DND-41 (cell line): Measurements from ENCODE around the gene ANKRD28.

ENCODE experiments used
- ATAC-seq: fragments of 200-7000 bp; cut with Tn5 transposase; 3 replicates; pipeline ENCODE4 v1.9.1; 2021; ENCODE audit warnings: low read depth; ENCODE audit not compliant: insufficient read depth
- DNase-seq: peaks from one replicate; pipeline ENCODE4 v3.0.0-alpha.2; 2020
- H2AFZ ChIP-seq: 2 replicates; pipeline ENCODE4 v1.6.0; 2012; ENCODE audit warnings: low read depth, low read length
- H3K27ac ChIP-seq: 2 replicates; pipeline ENCODE4 v1.5.1; 2012; ENCODE audit warnings: low read length, inconsistent platforms
- H3K27me3 ChIP-seq: fragments of 200-600 bp; sonication (generic); 2 replicates; pipeline ENCODE4 v1.6.0; 2012; ENCODE audit warnings: low read length, mild to moderate bottlenecking, inconsistent platforms; ENCODE audit not compliant: insufficient read depth, poor library complexity
- H3K36me3 ChIP-seq: 2 replicates; pipeline ENCODE4 v1.5.1; 2012; ENCODE audit warnings: low read length, inconsistent platforms; ENCODE audit not compliant: insufficient read depth
- H3K4me1 ChIP-seq: 2 replicates; pipeline ENCODE4 v1.5.1; 2012; ENCODE audit warnings: mild to moderate bottlenecking, low read length; ENCODE audit not compliant: insufficient read depth
- H3K4me2 ChIP-seq: 2 replicates; pipeline ENCODE4 v1.6.0; 2012; ENCODE audit warnings: mild to moderate bottlenecking, moderate library complexity, low read length, inconsistent platforms; ENCODE audit not compliant: insufficient read depth
- H3K4me3 ChIP-seq, 2 experiments: fragments of 200-600 bp in 1 of 2; shearing (Covaris generic) in 1 of 2; 2 replicates each; pipeline ENCODE4 v1.5.1; 2012 to 2016; ENCODE audit warnings: inconsistent platforms in 2 of 2, low read length in 2 of 2, mild to moderate bottlenecking in 2 of 2, low read depth in 1 of 2, moderate library complexity in 1 of 2
- H3K79me2 ChIP-seq: 2 replicates; pipeline ENCODE4 v1.6.0; 2012; ENCODE audit warnings: low read length, inconsistent platforms; ENCODE audit not compliant: insufficient read depth
- H3K9ac ChIP-seq: 2 replicates; pipeline ENCODE4 v1.6.0; 2012; ENCODE audit warnings: low read depth, mild to moderate bottlenecking, inconsistent platforms, low read length, moderate library complexity
- H3K9me3 ChIP-seq: 2 replicates; pipeline ENCODE4 v1.5.1; 2012; ENCODE audit warnings: low read length, moderate library complexity, mild to moderate bottlenecking, inconsistent platforms; ENCODE audit not compliant: insufficient read depth, severe bottlenecking
- H4K20me1 ChIP-seq: 2 replicates; pipeline ENCODE4 v1.6.0; 2012; ENCODE audit warnings: low read length; ENCODE audit not compliant: insufficient read depth
- EZH2 ChIP-seq: IDR thresholded peaks from 3 replicates; pipeline ENCODE4 v1.6.1; 2012; ENCODE audit warnings: borderline replicate concordance, low read depth, mild to moderate bottlenecking, moderate library complexity, low read length, inconsistent platforms; ENCODE audit not compliant: severe bottlenecking
- TF ChIP-seq, protein P1 (sequence below): IDR thresholded peaks from 2 replicates; pipeline ENCODE4 v1.5.1; 2012; ENCODE audit warnings: borderline replicate concordance, low read length, moderate library complexity, mild to moderate bottlenecking; ENCODE audit not compliant: poor library complexity, severe bottlenecking; ENCODE audit errors: extremely low read depth

Gene ANKRD28

DNA sequence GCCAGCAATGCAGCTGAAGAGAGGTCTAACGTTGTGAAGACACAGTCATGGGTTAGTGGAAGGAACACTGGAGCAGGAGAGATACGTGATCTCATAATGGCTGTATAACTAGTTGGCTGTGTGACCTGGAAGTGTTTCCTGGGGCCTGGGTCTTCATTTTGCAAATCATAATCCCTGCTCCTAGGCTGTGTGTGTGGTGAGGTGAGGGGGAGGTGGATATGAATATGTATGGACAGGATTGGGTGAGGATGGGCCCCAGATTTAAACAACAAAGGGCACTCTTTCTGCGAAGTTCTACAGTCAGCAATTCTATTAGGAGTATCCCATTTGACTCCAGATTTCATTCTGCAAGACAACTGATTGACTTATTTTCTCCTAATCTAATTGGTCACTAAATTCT lies 41.3 kb downstream of the ANKRD28 start:
- Histone ChIP-seq H3K4me3 (no peak overlapping the region), H4K20me1 (peaks cover 16% of the 10 kb centered on the region; the same call in 1 of the 2 replicates), H3K4me1 (no peaks in the 10 kb centered on the region), H3K9me3 (no peaks in the 10 kb centered on the region), H3K9ac (no peak overlapping the region), H2AFZ (no peak overlapping the region), H3K4me2 (no peak overlapping the region), H3K27ac (no peak overlapping the region), H3K27me3 (no peaks in the 10 kb centered on the region), H3K36me3 (peaks cover 97% of the 10 kb centered on the region), H3K79me2 (peaks cover 91% of the 10 kb centered on the region)
- TF ChIP-seq EZH2: no peak
- TF ChIP-seq, protein P1, sequence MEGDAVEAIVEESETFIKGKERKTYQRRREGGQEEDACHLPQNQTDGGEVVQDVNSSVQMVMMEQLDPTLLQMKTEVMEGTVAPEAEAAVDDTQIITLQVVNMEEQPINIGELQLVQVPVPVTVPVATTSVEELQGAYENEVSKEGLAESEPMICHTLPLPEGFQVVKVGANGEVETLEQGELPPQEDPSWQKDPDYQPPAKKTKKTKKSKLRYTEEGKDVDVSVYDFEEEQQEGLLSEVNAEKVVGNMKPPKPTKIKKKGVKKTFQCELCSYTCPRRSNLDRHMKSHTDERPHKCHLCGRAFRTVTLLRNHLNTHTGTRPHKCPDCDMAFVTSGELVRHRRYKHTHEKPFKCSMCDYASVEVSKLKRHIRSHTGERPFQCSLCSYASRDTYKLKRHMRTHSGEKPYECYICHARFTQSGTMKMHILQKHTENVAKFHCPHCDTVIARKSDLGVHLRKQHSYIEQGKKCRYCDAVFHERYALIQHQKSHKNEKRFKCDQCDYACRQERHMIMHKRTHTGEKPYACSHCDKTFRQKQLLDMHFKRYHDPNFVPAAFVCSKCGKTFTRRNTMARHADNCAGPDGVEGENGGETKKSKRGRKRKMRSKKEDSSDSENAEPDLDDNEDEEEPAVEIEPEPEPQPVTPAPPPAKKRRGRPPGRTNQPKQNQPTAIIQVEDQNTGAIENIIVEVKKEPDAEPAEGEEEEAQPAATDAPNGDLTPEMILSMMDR: no peak
- DNase-seq (no peak), ATAC-seq (no peak; the same call in 2 of the 3 replicates)

DNA sequence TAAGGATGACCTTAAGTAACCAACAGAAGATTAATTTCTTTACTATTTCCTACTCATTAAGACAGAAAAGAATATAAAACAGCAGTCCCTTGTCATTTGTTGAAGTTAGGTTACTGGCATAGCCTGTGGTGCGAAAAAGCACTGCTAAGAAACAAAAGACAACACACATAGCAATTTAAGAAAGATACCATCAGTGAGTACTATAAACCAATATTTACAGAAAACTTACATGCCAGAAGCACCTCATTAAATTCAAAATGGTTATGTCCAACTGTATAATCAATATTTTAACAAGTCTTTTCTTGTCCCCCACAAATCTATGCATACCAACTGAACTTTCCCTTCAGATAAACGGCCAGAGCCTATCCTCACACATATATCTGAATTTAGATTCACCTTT lies 42.0 kb downstream of the ANKRD28 start:
- H3K27ac ChIP-seq: no peak overlapping the region
- H4K20me1 ChIP-seq: peaks cover 16% of the 10 kb centered on the region; the same call in 1 of the 2 replicates
- peaks cover under 1% of the 10 kb centered on the region for H3K9me3 ChIP-seq
- peaks cover 88% of the 10 kb centered on the region for H3K79me2 ChIP-seq
- H3K4me1 ChIP-seq: no peaks in the 10 kb centered on the region
- ATAC-seq (no peak), DNase-seq (no peak)
- H3K36me3 ChIP-seq: peaks cover 97% of the 10 kb centered on the region
- H3K4me2 ChIP-seq: no peak overlapping the region
- H2AFZ ChIP-seq: no peak overlapping the region
- no peak overlapping the region for H3K9ac ChIP-seq
- no peaks in the 10 kb centered on the region for H3K27me3 ChIP-seq
- H3K4me3 ChIP-seq: no peak overlapping the region
- TF ChIP-seq, protein P1: no peak
- TF ChIP-seq EZH2: no peak

DNA sequence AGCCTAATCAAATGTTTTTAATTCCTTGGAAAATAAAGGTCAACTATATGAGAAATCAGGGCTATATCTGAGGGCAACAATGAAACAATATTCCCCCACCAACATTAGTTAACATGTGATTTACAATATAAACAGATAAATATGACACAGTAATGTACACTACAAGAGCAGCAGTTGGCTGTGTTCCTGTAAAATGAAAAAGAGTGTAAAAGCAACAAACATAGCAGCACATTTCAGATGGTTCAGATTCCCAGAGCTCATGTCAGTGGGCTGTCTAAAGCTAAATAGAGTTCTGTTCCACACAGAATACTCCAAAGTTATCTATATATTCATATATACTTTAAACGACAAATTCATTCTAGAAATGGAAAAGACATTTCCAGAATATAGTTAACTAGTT lies 42.6 kb downstream of the ANKRD28 start:
- no peak for ATAC-seq

More for the DNA sequence above, 42.6 kb downstream of the ANKRD28 start:
- no peak for DNase-seq
- Histone ChIP-seq H3K4me2 (no peak overlapping the region), H3K4me3 (no peak overlapping the region), H2AFZ (no peak overlapping the region), H3K4me1 (no peaks in the 10 kb centered on the region), H4K20me1 (peaks cover 16% of the 10 kb centered on the region; the same call in 1 of the 2 replicates), H3K27me3 (no peaks in the 10 kb centered on the region), H3K27ac (no peak overlapping the region), H3K36me3 (peaks cover 97% of the 10 kb centered on the region), H3K9ac (no peak overlapping the region), H3K79me2 (peaks cover 88% of the 10 kb centered on the region), H3K9me3 (peaks cover 4% of the 10 kb centered on the region)
- TF ChIP-seq EZH2: no peak
- TF ChIP-seq, protein P1: no peak
